GM18508 (cell line): ENCODE data around the gene KCTD20.

Experiments
- ATAC-seq: cut with Tn5 transposase; IDR thresholded peaks from one replicate; pipeline ENCODE4 v1.9.1; 2021; ENCODE audit warnings: moderate number of reproducible peaks; ENCODE audit not compliant: insufficient read depth, unreplicated experiment

The KCTD20 gene

GRCh38 chr6:36491378-36491965 lies 48.7 kb downstream of the KCTD20 start:
- no peak for ATAC-seq

- ATAC-seq = no peak
Observed at GRCh38 chr6:36492092-36492491, 49.3 kb downstream of the KCTD20 start.

GRCh38 chr6:36492621-36493020 lies 49.8 kb downstream of the KCTD20 start:
- ATAC-seq = no peak

GRCh38 chr6:36493319-36493718 lies 50.5 kb downstream of the KCTD20 start:
- ATAC-seq = no peak

GRCh38 chr6:36493859-36494258 lies 51.1 kb downstream of the KCTD20 start:
- ATAC-seq = no peak

GRCh38 chr6:36495086-36495485 lies 52.3 kb downstream of the KCTD20 start:
- ATAC-seq = no peak

- no peak for ATAC-seq
Observed at GRCh38 chr6:36499918-36500317, 57.1 kb downstream of the KCTD20 start.

- ATAC-seq = no peak
Observed at GRCh38 chr6:36501686-36502085, 58.9 kb downstream of the KCTD20 start.

GRCh38 chr6:36504181-36504580 lies 61.4 kb downstream of the KCTD20 start:
- no peak for ATAC-seq

- ATAC-seq = no peak
Observed at GRCh38 chr6:36504982-36505381, 62.2 kb downstream of the KCTD20 start.

GRCh38 chr6:36505744-36506534 lies 63.1 kb downstream of the KCTD20 start:
- ATAC-seq = no peak

- ATAC-seq = no peak
Observed at GRCh38 chr6:36506611-36507010, 63.8 kb downstream of the KCTD20 start.

GRCh38 chr6:36508532-36508931 lies 65.7 kb downstream of the KCTD20 start:
- ATAC-seq = no peak

- no peak for ATAC-seq
Observed at GRCh38 chr6:36510365-36510764, 67.6 kb downstream of the KCTD20 start.

GRCh38 chr6:36514554-36515456 lies 72.0 kb downstream of the KCTD20 start:
- ATAC-seq = no peak

GRCh38 chr6:36515844-36516243 lies 73.0 kb downstream of the KCTD20 start:
- no peak for ATAC-seq

GRCh38 chr6:36516559-36516958 lies 73.8 kb downstream of the KCTD20 start:
- no peak for ATAC-seq

GRCh38 chr6:36516988-36517387 lies 74.2 kb downstream of the KCTD20 start:
- no peak for ATAC-seq

- no peak for ATAC-seq
Observed at GRCh38 chr6:36517408-36517807, 74.6 kb downstream of the KCTD20 start.

GRCh38 chr6:36519352-36519751 lies 76.6 kb downstream of the KCTD20 start:
- no peak for ATAC-seq

- no peak for ATAC-seq
Observed at GRCh38 chr6:36523451-36523850, 80.7 kb downstream of the KCTD20 start.
